Astrocyte (in vitro differentiated cells and primary cell): Measurements from ENCODE around the gene HES5.

Experiments
- EZH2 ChIP-seq: IDR thresholded peaks from 2 replicates; pipeline ENCODE4 v1.6.1; 2012; ENCODE audit warnings: mild to moderate bottlenecking, low read length, inconsistent platforms; ENCODE audit not compliant: insufficient read depth
- TF ChIP-seq, protein P1 (sequence below): IDR thresholded peaks from 2 replicates; pipeline ENCODE4 v1.5.1; 2011; ENCODE audit warnings: low read depth, mild to moderate bottlenecking, inconsistent platforms, low read length, moderate library complexity; ENCODE audit not compliant: insufficient read depth

DNA sequence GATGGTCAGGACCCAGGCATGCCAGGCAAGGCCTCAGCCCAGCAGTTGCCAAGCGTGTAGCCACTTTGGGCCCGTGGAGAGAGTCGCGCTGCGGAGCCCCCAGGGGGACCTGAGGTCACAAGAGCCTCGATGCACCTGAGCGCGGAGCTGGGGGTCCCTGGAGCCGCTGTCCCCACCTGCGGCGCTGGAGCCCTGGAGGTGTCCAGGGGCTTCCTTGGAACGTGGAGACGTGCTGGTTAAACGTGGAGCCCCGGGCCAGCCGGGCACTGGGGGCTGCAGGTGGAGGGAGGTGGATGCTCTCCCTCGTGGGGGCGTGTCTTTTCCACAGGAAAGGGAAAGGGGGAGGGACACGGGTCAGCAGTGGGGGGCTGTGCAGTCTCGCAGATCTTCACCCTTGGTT lies 50.9 kb downstream of the HES5 start:
- TF ChIP-seq, protein P1, sequence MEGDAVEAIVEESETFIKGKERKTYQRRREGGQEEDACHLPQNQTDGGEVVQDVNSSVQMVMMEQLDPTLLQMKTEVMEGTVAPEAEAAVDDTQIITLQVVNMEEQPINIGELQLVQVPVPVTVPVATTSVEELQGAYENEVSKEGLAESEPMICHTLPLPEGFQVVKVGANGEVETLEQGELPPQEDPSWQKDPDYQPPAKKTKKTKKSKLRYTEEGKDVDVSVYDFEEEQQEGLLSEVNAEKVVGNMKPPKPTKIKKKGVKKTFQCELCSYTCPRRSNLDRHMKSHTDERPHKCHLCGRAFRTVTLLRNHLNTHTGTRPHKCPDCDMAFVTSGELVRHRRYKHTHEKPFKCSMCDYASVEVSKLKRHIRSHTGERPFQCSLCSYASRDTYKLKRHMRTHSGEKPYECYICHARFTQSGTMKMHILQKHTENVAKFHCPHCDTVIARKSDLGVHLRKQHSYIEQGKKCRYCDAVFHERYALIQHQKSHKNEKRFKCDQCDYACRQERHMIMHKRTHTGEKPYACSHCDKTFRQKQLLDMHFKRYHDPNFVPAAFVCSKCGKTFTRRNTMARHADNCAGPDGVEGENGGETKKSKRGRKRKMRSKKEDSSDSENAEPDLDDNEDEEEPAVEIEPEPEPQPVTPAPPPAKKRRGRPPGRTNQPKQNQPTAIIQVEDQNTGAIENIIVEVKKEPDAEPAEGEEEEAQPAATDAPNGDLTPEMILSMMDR, result no peak
- TF ChIP-seq EZH2, result no peak
